CD4-positive, alpha-beta T cell treated with Interleukin-21 for 1 hour (primary cell): ENCODE measurements around the gene CBY2.

Experiments used
- DNase-seq: peaks from one replicate; pipeline ENCODE4 v3.0.0-alpha.2; 2020

CBY2 gene

GRCh38 chr13:45702869-45703391, 810 bp downstream of the CBY2 start:
- DNase-seq, result no peak

DNA sequence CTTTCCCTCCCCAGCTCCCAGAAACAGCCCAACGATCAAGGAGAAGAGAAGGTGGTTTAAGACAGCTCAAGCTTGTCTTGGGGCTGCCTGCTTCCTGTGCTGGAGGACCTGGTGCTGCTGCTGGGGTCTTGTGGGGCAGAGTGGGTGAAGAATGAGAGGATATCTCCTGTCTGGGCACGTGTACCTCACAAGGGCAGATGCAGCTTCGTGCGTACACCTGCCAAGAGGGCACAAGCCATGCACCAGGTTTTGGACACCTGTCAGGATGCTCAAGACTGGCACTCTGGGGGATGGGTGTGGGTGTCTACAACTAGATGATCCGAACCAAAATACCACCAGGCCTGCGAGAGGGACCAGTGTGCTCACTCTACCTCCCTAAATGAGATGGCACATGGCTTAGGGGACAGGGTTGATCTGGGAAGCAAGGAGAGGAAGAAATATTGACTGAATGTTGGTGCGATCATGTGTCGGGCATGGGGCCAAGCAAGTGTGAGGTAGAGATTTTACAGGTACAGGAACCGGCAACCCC, 2.2 kb downstream of the CBY2 start:
- no peak for DNase-seq

DNA sequence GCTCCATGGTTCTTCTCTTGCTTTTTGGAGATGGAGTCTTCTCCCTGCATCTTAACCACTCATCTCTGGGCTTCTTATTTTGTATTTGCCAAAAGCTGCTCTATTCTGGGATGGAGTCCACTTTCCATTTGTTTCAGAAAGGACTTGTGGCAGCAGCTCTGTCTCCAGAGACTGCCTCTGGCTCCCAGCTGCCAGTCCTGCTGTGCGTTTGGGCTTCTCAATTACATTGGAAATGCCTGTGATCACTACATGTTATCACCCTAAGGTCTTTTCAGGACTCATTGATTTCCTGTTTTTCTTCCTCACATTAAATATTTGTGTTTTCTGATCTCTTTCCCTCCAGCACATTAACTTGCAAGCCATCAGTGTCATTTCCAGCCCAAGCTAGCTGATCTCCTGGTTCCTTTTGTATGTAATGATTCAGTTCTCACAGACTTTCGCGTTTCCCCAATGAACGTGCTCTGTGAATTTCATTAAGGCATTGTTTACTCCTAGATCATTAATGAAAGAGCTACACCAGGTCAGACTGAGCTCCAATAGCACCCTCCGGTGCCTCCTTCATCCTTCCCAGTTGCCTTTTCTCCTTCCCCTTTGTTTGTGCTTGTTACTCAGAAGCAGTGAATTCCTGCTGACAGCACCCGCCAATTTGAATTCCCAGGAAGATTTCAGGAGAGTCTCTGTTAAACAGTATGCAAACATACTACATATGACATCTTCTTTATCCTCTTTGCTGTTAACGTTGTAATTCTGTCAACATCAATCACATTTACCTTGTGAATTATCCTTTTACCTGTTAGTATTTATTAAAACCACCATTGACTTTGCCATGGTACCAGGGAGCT, 3.0 kb downstream of the CBY2 start:
- DNase-seq, result no peak

DNA sequence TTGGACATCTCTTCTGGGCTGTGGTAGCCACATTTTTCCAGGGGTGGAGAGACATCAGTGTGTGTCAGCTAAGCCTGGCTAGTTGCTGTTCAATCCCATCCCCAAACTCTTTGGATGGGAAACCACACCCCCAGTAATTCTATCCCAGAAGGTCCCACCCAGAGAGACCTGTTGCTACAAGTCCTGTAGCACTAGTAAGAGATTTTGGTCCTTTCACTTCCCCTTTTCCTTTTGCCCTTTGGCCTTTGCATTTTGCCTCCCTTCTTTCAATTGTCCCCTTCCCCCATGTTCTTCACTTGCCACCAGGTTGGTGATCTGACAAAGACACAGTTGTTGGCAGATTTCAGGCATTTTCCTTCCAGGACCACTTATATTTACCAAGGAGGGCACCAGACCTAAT, 3.8 kb downstream of the CBY2 start:
- DNase-seq, result no peak

DNA sequence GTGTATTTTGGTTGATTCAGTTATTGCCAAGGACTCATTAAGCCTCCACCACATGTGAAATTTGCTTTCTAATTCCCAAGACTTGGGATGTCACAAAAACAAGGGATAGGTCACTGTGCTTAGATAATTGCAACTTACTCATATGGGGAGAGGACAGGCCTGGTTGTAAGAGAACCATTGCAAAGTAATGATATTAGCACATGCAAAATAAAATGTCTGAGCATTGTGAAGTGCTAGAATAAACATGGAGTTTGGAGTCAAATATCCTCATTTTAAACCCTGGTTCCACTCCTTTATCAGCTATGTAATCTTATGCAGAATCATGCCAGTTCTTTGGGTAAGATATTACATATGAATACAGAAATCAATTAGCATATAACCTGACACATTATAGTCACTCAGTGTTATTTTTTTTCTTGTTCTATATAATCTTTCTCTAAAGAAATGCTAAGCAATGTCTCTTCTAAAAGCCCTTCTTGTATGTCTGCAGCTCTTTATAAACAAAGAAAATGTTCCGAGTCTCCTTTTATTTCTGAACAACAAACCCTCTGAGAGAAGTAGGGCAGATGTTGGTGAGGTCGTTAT, 5.5 kb downstream of the CBY2 start:
- no peak for DNase-seq

DNA sequence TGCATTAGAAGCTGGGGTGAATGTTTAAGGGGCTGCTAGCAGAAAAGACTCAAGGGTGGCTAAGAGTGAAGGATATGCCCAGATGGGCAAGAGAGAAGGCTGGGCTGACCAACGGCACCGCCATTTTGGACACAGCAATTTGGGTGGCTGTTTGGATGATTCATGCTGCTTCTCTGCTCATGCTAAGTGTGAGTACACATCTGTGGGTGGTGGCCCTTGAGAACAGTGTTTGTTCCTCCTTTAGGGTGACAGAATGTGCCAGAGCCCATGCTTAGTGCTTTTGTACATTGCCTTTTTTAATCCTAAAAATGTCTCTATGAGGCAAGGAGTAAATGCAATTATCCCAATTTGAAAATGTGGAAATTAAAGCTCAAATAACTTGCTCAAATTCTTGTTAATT, 9.8 kb downstream of the CBY2 start:
- DNase-seq, result no peak

DNA sequence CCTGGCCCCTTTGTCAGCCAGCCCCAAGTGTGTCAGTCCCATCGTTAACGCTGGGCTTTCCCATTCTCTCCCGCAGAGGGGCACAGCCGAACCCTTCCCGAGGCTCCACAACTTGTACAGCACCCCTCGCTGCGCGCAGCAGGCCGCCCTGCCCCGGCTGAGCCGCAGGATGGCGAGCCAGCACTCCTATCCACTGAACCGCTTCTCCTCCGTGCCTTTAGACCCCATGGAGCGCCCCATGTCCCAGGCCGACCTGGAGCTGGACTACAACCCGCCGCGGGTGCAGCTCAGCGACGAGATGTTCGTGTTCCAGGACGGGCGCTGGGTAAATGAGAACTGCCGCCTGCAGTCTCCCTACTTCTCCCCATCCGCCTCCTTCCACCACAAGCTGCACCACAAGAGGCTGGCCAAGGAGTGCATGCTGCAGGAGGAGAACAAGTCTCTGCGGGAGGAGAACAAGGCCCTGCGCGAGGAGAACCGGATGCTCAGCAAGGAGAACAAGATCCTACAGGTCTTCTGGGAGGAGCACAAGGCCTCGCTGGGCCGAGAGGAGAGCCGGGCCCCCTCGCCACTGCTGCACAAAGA, 11.1 kb downstream of the CBY2 start:
- DNase-seq, result no peak

DNA sequence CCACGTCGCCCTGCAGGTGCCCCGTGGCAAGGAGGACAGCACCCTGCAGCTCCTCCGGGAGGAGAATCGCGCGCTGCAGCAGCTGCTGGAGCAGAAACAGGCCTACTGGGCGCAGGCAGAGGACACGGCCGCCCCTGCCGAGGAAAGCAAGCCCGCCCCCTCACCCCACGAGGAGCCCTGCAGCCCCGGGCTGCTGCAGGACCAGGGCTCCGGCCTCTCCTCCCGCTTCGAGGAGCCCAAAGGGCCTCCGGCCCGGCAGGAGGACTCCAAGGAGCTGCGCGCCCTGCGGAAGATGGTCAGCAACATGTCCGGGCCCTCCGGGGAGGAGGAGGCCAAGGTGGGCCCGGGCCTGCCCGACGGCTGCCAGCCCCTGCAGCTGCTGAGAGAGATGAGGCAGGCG, 11.6 kb downstream of the CBY2 start:
- no peak for DNase-seq

DNA sequence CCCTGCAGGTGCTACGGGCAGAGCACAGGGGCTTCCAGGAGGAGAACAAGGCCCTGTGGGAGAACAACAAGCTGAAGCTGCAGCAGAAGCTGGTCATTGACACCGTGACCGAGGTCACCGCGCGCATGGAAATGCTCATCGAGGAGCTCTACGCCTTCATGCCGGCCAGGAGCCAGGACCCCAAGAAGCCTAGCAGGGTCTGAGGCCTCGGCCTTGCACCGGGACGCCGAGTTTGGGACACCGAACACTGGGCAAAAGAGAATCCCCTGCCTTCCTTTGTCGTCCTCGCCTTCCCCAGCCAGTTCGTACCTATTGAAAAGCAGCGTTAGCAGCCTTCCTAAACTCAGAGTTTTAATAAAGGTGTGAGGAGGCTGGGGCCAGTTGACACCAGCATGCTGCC, 12.1 kb downstream of the CBY2 start:
- DNase-seq, result no peak

GRCh38 chr13:45715351-45715750, 13.2 kb downstream of the CBY2 start:
- DNase-seq, result no peak

DNA sequence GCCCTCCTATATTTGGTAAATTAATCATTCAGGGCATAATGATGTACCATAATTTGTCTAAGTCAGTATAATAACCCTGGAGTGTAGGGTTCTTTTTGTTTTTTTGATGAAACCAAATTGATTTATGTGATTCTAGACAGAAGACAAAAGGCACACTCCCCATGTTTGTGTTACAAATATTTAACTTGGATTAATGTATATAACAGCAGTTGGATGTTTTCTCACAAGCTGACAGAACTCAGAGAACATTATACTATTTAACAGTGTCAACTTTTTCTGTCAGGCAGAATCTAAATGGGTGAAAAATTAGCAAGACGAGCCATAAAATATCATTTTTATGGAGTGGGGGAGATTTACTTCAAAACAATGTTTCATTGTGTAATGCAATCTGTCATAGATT, 15.2 kb downstream of the CBY2 start:
- no peak for DNase-seq

- no peak for DNase-seq
These were observed 15.9 kb downstream of the CBY2 start for GRCh38 chr13:45718063-45718462.

DNA sequence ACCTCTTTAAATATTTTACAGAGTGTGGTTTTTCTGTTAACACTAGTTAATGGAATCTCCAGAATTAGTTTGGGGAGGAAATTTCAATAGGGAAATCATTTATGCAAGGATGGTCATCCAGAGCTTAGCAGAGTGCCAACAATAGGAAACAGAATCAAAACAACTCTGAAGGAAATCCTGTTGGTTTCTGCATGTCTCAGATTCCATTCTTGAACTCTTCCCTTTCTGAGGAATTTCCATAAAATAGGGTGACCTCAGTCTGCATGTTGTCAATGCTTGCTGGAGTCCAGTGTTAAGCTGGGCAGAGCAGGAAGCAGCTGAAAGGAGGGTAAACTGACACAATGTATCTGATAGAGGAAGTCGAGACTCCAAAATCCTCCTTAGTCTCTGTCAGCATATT, 16.9 kb downstream of the CBY2 start:
- DNase-seq, result no peak

- DNase-seq, result no peak
These were observed 19.1 kb downstream of the CBY2 start for GRCh38 chr13:45721203-45721731.

GRCh38 chr13:45723798-45724197, 21.7 kb downstream of the CBY2 start:
- no peak for DNase-seq

- DNase-seq, result no peak
These were observed 26.6 kb downstream of the CBY2 start for GRCh38 chr13:45728759-45729158.

DNA sequence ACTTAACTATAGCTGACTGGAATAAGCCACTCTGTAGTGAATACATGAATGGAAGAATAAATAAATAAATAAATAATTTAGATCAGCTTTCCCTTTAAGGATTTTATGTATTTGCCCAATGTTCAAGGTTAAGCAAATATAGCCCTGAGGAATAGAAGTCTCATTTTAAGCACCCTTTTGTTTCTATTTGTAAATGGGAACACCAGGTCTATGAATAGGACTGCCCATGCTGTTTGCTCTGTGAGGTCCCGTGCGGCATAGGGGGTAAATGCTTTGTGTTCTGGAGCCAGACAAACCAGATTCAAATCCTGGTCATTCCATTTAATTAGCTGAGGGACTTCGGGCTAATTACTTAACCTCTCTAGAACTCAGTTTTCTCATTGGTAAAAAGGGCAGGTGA, 29.3 kb downstream of the CBY2 start:
- DNase-seq, result no peak

- DNase-seq, result no peak
These were observed 30.8 kb downstream of the CBY2 start for GRCh38 chr13:45732916-45733315.

DNA sequence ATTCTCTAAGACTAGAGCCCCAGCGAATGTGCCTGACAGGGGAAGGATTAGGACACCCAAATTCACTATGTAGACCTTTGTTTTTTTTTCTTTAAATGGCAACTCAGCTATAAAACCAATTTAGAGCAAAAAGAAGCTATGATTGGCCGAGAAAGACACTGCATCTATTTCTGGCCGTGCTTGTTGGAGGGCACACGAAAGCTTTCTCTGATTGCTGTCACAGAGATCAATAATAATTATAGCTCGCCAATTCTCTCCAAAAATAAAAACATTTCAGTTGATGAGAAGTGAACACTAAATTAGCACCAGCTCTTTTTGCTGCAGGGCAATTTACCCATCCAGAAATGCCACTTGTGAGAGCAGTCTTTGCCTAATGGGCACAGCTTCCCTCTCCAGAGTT, 31.2 kb downstream of the CBY2 start:
- no peak for DNase-seq

DNA sequence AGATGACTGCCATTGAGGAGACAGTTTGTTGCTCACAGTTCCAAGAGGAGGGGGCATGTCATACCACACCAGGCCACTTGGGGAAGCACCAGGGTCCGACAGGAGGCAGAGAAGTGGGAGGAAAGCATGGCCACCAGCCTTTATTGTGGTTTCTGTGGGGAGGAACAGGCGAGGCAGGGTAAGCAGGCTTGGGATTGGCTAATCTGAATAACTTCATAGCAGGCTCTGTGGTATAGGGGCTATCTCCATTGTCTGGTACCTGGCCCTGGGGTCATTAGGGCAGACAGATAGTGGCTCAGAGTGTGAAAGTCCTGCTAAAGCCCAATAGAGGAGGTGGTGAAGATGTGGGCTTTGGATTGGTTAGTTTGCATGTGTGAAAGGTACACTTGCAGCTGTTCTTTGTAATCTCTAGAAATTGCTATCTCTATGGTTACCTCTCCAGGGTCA, 35.5 kb downstream of the CBY2 start:
- no peak for DNase-seq

DNA sequence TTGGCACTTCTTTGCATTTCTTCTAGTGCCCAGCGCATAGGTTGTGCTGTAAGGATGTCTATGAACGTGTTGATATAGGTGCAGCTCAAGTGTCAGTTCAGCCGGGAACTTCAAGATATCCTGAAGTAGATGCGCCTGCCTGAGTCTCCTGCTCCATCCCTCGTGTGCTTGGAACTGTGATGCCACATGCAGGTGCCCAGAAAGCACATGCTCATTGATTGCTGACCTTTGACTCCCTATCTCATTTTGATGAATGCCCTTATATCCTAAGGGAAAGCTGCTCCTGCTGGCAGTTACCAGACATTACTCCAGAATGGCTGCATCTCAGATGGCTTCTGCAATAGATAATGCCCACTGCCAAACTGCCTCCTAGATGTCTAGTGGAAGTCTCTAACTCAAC, 40.9 kb downstream of the CBY2 start:
- no peak for DNase-seq

- DNase-seq, result no peak
These were observed 42.9 kb downstream of the CBY2 start for GRCh38 chr13:45744979-45745378.

- DNase-seq, result no peak
These were observed 45.0 kb downstream of the CBY2 start for GRCh38 chr13:45747071-45747470.
